Activated CD4-positive, alpha-beta memory T cell treated with anti-CD3 and anti-CD28 coated beads for 36 hours (primary cell): ENCODE measurements around the gene RGS16. TPM values are rescaled to one million over a fixed set of nuclear protein-coding genes. Genes with fewer than 3 reads are reported as not detected.

Experiments
- CTCF ChIA-PET: fragments of 350-600 bp; sonication (Branson Sonifier 250); formaldehyde crosslinking; loops from one replicate; lab custom pipeline; 2021; ENCODE audit warnings: antibody characterized with exemption, inconsistent platforms; lab: Charles Lee
- POLR2A ChIA-PET: fragments of 350-600 bp; sonication (Branson Sonifier 250); formaldehyde crosslinking; loops from one replicate; lab custom pipeline; 2021; ENCODE audit warnings: antibody characterized with exemption; lab: Charles Lee
- DNase-seq: peaks from one replicate; pipeline ENCODE4 v3.0.0-alpha.2; 2020
- H3K27ac Mint-ChIP-seq: one replicate; pipeline ENCODE4 v1.8.0; 2021; ENCODE audit warnings: mixed read lengths
- H3K27me3 Mint-ChIP-seq: one replicate; pipeline ENCODE4 v1.8.0; 2021; ENCODE audit warnings: mixed read lengths
- H3K36me3 Mint-ChIP-seq: one replicate; pipeline ENCODE4 v1.8.0; 2021; ENCODE audit warnings: mixed read lengths
- H3K4me1 Mint-ChIP-seq: one replicate; pipeline ENCODE4 v1.8.0; 2021; ENCODE audit warnings: low read depth, mixed read lengths
- H3K4me3 Mint-ChIP-seq: one replicate; pipeline ENCODE4 v1.8.0; 2021; ENCODE audit warnings: mild to moderate bottlenecking, mixed read lengths
- H3K9me3 Mint-ChIP-seq: one replicate; pipeline ENCODE4 v1.8.0; 2021; ENCODE audit warnings: mixed read lengths
- intact Hi-C: fragments of 100-400 bp; cut with micrococcal nuclease; formaldehyde crosslinking; loops from one replicate; pipeline ENCODE4 v1.15.1; 2023
- total RNA-seq, 2 experiments: library from RNA; stranded (reverse); gene quantifications; one replicate each; pipeline ENCODE4 v1.2.3, GENCODE V29; 2021

The RGS16 gene
- total RNA-seq, 2 experiments from 2014 or later: 49.8 to 51.9 TPM

DNA sequence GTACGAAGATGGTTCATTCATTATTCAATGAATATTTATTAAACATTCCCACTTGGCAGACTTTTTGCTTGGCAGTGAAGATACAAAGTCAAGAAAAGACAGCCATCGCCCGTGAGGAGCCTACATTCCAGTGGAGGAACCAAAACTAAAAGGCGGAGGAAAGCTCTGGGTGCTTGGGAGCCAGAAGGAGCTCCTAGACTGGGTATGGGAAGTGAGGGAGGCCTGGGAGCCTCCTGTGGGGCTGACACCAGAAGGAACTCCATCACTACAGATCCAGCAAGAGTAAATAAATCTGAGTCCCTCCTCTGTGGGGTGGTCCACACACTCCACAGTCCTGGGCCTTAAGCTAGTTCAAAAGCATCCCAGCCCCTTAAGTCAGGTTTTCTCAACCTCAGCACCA lies 30.0 kb downstream of the RGS16 start:
- no peak overlapping the region for H3K27ac Mint-ChIP-seq
- peaks cover 6% of the 10 kb centered on the region for H3K4me1 Mint-ChIP-seq
- intact Hi-C loops: no loop called here
- ChIA-PET POLR2A (no interaction called here), CTCF (interaction anchor here (0.9 kb wide), 2 partner anchors 14 to 22 kb away, joined by 3 read pairs; no protein-coding TSS in a partner anchor)
- no peaks in the 10 kb centered on the region for H3K9me3 Mint-ChIP-seq
- no peak overlapping the region for H3K4me3 Mint-ChIP-seq
- H3K27me3 Mint-ChIP-seq: no peaks in the 10 kb centered on the region
- no peak for DNase-seq
- peaks cover 33% of the 10 kb centered on the region for H3K36me3 Mint-ChIP-seq

DNA sequence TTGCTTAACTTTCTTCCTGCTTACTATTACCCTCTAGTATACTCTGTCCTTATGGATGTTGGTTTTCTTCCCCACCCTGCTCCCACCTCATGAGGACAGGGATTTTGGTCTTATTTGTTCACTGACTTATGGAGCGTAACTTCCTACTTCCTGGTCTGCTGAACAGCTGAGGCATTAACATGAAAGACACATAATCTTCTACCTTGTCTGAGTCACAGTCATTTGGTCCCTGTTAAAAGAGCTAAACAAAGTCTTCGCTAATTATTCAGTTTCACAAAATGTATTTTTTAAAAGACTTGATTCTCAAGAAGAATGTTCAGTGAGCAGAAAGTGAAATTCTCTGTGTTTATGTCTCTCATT lies 33.6 kb downstream of the RGS16 start:
- Mint-ChIP-seq H3K36me3 (peaks cover 14% of the 10 kb centered on the region), H3K4me1 (peaks cover under 1% of the 10 kb centered on the region), H3K27me3 (no peaks in the 10 kb centered on the region), H3K27ac (no peak overlapping the region), H3K4me3 (no peak overlapping the region), H3K9me3 (no peaks in the 10 kb centered on the region)
- DNase-seq: no peak
- intact Hi-C loops: no loop called here
- ChIA-PET CTCF (no interaction called here), POLR2A (no interaction called here)

DNA sequence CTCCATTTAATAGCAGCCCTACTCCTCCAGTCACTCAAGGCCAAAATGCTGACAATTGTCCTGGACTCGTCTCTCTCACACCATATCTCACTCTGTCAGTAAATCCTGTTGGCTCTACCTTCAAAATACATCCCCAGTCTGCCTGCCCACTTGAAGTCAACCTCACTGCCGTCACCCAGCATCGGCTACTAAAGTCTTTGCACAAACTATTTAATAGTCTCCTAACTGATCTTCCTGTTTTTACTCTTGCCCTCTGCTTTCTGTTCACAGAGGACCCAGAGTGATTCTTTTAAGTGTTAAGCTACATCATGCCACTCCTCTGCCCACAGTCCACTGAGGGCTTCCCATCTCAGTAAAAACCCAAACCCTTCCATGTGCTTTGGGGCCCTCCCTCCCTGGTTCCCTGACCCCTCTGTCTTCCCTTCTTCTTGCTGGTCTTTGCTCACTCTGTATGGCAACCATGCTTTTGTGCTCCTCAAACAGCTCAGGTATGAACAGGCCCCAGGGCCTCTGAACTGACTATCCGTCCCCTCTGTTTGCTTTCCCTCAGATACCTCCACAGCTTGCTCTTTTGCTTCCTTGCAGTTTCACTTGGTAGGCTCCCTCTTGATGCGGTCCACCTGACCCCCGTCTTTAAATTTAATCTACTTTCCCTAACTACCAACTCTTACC lies 34.1 kb downstream of the RGS16 start:
- CTCF ChIA-PET: no interaction called here
- Mint-ChIP-seq H3K27ac (no peak overlapping the region), H3K4me1 (peaks cover 4% of the 10 kb centered on the region)

DNA sequence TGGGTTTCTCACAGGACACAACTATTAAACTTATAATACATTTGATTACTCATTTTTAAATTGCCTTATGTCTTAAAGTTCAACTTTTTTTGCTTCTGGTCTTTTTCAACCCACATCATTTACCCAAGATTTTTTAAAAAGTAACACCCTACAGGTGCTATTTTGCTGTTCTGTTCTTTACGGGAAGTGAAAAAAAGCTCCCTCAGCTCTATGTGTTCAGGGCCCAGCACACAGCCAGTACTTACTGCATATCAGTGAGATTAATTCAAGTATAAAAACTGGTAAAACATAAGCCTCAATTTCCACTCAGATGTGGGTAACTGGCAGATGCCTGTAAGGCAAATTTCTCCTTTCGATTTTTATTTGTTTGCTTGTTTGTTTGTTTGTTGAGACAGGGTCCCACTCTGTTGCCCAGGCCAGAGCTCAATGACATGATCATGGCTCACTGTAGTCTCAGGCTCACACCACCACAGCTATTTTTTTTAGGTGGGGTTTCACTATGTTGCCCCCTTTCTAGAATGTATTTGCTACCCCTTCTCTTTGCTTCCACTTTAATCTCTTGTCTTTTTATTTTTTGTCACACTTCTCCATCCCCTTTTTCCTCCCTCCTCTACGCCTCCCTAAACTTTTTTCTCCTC lies 35.4 kb downstream of the RGS16 start:
- H3K4me1 Mint-ChIP-seq: peaks cover 4% of the 10 kb centered on the region
- CTCF ChIA-PET: no interaction called here

More for the DNA sequence above, 34.1 kb downstream of the RGS16 start:
- no peaks in the 10 kb centered on the region for H3K9me3 Mint-ChIP-seq
- intact Hi-C loops: no loop called here
- no peaks in the 10 kb centered on the region for H3K27me3 Mint-ChIP-seq
- POLR2A ChIA-PET: no interaction called here
- DNase-seq: no peak
- peaks cover 11% of the 10 kb centered on the region for H3K36me3 Mint-ChIP-seq
- H3K4me3 Mint-ChIP-seq: no peak overlapping the region

DNA sequence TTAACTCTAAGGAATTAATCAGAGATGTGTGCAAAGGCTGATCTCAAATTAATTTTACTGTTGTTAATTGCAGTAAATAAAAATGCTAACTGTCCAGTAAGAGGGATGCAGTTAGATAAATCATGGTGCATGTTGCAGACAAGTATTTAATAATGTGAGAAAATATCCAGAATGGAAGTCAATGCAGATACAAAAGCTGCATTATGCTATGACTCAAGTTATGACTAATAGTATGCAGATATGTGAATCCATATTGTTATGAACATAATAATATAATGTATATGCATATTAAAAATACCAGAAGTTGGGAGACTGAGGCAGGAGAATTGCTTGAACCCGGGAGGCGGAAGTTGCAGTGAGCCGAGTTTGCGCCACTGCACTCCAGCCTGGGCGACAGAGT lies 36.6 kb downstream of the RGS16 start:
- H3K27me3 Mint-ChIP-seq: no peaks in the 10 kb centered on the region

More for the DNA sequence above, 35.4 kb downstream of the RGS16 start:
- H3K27me3 Mint-ChIP-seq: no peaks in the 10 kb centered on the region
- no peak overlapping the region for H3K27ac Mint-ChIP-seq
- no peak for DNase-seq
- POLR2A ChIA-PET: no interaction called here
- H3K9me3 Mint-ChIP-seq: no peaks in the 10 kb centered on the region
- intact Hi-C loops: no loop called here
- H3K36me3 Mint-ChIP-seq: peaks cover 6% of the 10 kb centered on the region
- no peak overlapping the region for H3K4me3 Mint-ChIP-seq

DNA sequence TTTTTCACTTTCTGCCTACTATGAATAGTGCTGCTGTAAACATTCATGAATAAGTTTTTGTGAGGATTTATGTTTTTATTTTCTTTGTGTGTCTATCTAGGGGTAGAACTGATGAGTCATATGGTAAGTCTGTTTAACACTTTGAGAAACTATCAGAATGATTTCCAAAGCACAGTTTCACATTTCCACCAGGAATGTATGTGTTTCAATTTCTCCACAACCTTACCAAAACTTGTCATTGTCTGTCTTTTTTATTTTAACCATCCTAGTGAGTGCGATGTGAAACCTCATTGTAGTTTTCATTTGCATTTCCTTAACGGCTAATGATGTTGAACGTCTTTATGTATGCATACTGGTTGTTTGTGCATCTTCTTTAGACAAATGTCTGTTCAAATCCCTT lies 38.7 kb downstream of the RGS16 start:
- H3K4me1 Mint-ChIP-seq: peaks cover 4% of the 10 kb centered on the region
- no peak for DNase-seq
- H3K27me3 Mint-ChIP-seq: no peaks in the 10 kb centered on the region
- H3K4me3 Mint-ChIP-seq: no peak overlapping the region
- H3K9me3 Mint-ChIP-seq: no peaks in the 10 kb centered on the region
- H3K36me3 Mint-ChIP-seq: no peaks in the 10 kb centered on the region
- ChIA-PET CTCF (interaction anchor here (2.0 kb wide), 1 partner anchor 30 kb away, joined by 7 read pairs; no protein-coding TSS in a partner anchor), POLR2A (no interaction called here)
- intact Hi-C loops: no loop called here
- H3K27ac Mint-ChIP-seq: no peak overlapping the region

More for the DNA sequence above, 36.6 kb downstream of the RGS16 start:
- no peak overlapping the region for H3K4me3 Mint-ChIP-seq
- no peaks in the 10 kb centered on the region for H3K9me3 Mint-ChIP-seq
- CTCF ChIA-PET: interaction anchor here (2.0 kb wide), 1 partner anchor 28 kb away, joined by 7 read pairs; no protein-coding TSS in a partner anchor
- DNase-seq: no peak
- intact Hi-C loops: no loop called here
- H3K27ac Mint-ChIP-seq: no peak overlapping the region
- POLR2A ChIA-PET: no interaction called here
- H3K4me1 Mint-ChIP-seq: peaks cover 4% of the 10 kb centered on the region
- peaks cover 3% of the 10 kb centered on the region for H3K36me3 Mint-ChIP-seq

DNA sequence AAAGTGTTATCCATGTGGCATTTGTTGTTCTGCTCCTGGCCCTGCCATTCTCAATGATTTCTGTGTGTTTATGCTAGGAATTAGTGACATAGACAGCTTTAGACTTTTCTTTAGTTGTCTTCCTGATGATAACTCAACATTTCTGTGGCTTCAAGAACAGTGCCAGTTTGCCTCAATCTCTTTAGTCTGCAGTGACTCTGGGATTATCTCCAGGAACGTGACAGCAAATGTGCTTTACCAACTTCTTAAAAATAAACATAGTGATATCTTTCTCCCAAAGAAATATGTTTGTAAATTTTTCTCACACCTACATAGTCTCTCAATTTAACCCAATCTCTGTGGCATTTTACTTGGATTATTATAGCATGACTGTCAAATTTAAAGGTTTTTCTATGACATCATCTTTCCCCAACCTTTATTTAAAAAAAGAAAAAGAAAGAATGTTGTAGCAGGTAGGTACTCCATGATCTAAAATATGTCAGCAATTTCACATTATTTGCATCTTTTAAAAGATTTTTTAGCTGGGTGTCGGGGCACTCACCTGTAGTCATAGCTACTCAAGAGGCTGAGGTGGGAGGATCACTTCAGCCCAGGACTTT lies 39.7 kb downstream of the RGS16 start:
- Mint-ChIP-seq H3K4me3 (no peak overlapping the region), H3K4me1 (peaks cover 4% of the 10 kb centered on the region), H3K9me3 (no peaks in the 10 kb centered on the region), H3K27me3 (no peaks in the 10 kb centered on the region), H3K36me3 (no peaks in the 10 kb centered on the region), H3K27ac (no peak overlapping the region)
- CTCF ChIA-PET: no interaction called here
- POLR2A ChIA-PET: no interaction called here
- no peak for DNase-seq
- intact Hi-C loops: no loop called here

DNA sequence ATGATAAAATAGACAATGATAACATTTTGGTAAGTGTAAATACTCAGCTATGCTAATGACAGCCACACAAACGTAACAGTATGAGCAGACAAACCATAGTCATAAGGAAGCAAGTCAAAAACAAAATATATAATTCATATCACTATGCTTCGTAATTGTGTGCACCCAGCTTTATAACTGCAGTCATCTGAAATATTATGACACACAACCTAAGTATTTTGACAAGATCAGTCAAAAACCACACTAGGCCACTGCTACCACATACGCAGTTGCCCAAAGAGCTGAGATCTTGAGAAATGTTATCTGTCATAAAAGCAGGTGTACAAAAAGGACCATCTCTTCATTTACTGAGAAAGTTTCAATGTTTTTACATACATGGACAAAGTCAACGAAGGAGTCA lies 41.1 kb downstream of the RGS16 start:
- H3K4me1 Mint-ChIP-seq: peaks cover 4% of the 10 kb centered on the region
- POLR2A ChIA-PET: interaction anchor here (1.2 kb wide), 1 partner anchor 40 kb away, joined by 3 read pairs; no protein-coding TSS in a partner anchor
- DNase-seq: no peak
- no peaks in the 10 kb centered on the region for H3K27me3 Mint-ChIP-seq
- CTCF ChIA-PET: no interaction called here
- H3K4me3 Mint-ChIP-seq: no peak overlapping the region
- no peaks in the 10 kb centered on the region for H3K36me3 Mint-ChIP-seq
- no peaks in the 10 kb centered on the region for H3K9me3 Mint-ChIP-seq
- intact Hi-C loops: no loop called here
- H3K27ac Mint-ChIP-seq: no peak overlapping the region

DNA sequence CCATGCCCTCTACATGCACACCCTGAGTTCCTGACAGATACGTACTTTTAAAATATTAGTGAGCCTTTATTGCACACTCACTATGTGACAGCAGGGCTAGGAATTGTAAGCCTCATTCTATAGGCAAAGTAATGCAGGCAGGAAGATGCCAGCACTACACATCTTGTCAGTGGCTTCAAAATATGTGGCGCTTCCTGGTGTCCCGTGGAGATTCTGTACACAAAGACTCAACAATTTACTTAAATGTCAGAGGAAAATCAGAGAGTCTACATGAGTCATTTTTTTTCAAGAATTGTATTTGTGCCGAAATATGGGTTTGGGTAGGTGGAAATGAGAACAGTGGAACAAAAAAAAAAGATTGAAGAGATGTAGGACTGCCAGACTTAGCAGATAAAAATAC lies 42.7 kb downstream of the RGS16 start:
- no peaks in the 10 kb centered on the region for H3K36me3 Mint-ChIP-seq
- no peak for DNase-seq
- H3K4me1 Mint-ChIP-seq: peaks cover 4% of the 10 kb centered on the region
- intact Hi-C loops: no loop called here
- ChIA-PET POLR2A (no interaction called here), CTCF (interaction anchor here (1.3 kb wide), 1 partner anchor 38 kb away, joined by 3 read pairs; no protein-coding TSS in a partner anchor)
- no peak overlapping the region for H3K27ac Mint-ChIP-seq
- H3K9me3 Mint-ChIP-seq: no peaks in the 10 kb centered on the region
- H3K4me3 Mint-ChIP-seq: no peak overlapping the region
- no peaks in the 10 kb centered on the region for H3K27me3 Mint-ChIP-seq

DNA sequence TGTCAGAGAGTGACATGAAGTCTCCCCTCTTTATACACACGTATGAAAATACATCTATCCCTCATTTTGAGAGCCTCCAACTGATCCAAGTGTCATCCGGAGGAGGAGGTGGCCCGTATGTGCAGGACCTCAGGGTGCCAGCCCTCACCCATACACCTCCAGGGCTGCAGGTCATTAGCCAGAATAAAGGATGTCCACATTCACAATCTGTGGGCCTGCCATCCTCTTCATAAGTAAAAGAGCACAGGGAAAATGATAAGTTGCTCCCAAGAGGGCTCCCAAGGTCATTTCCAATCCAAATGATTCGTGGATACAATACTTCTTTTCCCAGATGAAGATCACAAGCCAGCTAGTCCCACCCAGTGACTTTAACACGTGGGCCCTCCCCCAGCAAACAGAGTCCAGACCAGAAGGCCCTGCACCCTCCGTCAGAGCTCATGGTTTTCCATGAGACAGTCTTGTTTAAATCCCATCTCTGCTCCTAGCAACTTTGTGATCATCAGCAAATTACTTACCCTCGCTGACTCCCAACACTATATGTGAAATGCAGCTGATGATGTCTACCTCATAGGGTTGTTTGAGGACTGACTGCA lies 43.7 kb downstream of the RGS16 start:
- no peak overlapping the region for H3K27ac Mint-ChIP-seq
- POLR2A ChIA-PET: no interaction called here
- no peaks in the 10 kb centered on the region for H3K36me3 Mint-ChIP-seq

DNA sequence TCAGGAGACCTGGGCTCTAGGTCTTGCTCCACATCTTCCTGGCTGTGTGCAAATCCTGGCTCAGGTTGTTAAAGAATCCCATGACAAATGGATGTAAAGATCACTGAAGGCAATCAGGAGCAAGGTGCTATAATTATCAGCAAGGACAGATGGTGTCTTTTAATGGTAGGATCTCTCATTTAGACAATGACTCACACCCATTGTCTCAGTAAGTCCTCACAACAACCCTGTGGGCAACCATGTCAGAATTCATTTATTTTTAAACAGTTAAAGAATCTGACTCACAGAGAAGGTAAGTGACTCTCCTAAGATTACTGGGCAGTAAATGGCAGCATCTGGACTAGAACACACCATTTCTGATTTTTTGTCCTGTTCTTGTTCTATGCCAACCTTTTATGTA lies 47.9 kb downstream of the RGS16 start:
- Mint-ChIP-seq H3K36me3 (no peaks in the 10 kb centered on the region), H3K4me1 (no peaks in the 10 kb centered on the region), H3K4me3 (no peak overlapping the region), H3K9me3 (peaks cover 6% of the 10 kb centered on the region), H3K27ac (no peak overlapping the region), H3K27me3 (peaks cover 4% of the 10 kb centered on the region)
- ChIA-PET POLR2A (no interaction called here), CTCF (no interaction called here)
- DNase-seq: no peak
- intact Hi-C loops: no loop called here

More for the DNA sequence above, 43.7 kb downstream of the RGS16 start:
- no peaks in the 10 kb centered on the region for H3K9me3 Mint-ChIP-seq
- intact Hi-C loops: no loop called here
- CTCF ChIA-PET: no interaction called here
- no peak for DNase-seq
- peaks cover 2% of the 10 kb centered on the region for H3K4me1 Mint-ChIP-seq
- H3K4me3 Mint-ChIP-seq: no peak overlapping the region
- no peaks in the 10 kb centered on the region for H3K27me3 Mint-ChIP-seq

DNA sequence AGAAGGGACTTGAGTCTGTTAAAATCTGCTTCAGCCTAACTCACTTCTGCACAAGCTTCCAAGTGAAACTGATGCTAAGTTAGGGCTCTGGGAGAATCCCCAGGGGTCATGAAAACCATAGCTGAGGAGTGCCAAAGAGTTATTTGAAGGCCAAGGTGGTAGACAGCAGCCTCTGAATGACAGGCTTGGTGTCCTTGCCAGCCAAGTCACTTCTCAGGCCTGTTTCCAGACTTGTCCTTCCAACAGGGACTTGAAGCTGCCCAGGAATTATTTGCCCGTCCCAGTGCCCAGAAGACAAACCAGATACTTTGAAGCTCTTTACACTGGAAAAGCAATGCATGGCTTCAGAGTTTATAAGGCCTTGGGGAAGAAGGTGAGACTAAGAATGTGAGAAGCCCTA lies 48.7 kb downstream of the RGS16 start:
- H3K27ac Mint-ChIP-seq: no peak overlapping the region
- intact Hi-C loops: no loop called here
- peaks cover 6% of the 10 kb centered on the region for H3K9me3 Mint-ChIP-seq
- H3K36me3 Mint-ChIP-seq: no peaks in the 10 kb centered on the region
- H3K4me1 Mint-ChIP-seq: no peaks in the 10 kb centered on the region
- peaks cover 4% of the 10 kb centered on the region for H3K27me3 Mint-ChIP-seq
- ChIA-PET POLR2A (no interaction called here), CTCF (no interaction called here)
- H3K4me3 Mint-ChIP-seq: no peak overlapping the region
- DNase-seq: no peak
